Tracheal epithelial cell (primary cell): ENCODE results near the gene FAM149A. TPM values are rescaled to one million over a fixed set of nuclear protein-coding genes. Genes with fewer than 3 reads are reported as not detected.

Experiments used
- total RNA-seq: library from RNA; depleted of rRNA; stranded (reverse); fragments of >200 nt; gene quantifications from 2 replicates; pipeline ENCODE4 v1.2.1, GENCODE V29; 2014

Gene FAM149A
- 0.64 and 4.8 TPM in 2 replicates for total RNA-seq

DNA sequence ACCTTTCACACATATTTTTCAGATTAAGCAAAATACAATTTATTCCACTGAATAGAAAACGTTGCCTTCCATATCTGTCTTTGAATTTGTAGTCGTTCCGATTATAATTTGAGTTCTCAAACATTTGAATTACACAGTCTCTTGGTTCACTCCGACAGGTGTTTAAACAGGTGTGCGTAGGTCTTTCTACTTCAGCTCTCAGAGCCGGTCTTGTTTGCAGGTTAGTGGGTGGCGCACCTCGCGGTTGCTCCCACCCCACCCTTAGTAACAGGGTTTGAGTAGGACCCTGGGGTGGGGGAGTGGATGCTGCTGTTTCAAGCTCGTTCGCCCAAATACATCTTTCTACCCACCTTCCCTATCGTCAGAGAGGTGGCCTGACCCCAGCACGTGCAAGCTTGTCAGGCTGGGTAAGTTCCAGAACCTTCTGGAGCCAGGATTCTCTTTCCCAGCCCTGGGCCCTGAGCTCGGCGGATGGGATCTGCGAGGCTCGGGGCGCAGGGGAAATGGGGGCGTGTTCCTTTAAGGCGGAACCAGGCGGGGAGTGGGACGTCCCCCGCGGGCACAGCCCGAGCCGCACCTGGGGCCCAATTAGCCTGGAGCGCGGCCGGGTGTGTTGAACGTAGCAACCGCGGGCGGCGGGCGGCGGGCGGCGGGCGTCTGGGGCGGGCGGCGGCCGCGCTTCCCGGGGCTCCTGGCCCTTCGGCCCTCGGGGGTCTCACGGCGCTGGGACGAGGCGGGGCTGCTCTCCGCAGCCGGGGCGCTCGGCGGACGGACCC, at the start of gene FAM149A:
TSS of gene FAM149A (plus strand) at position 591 of the 776 bp plus-strand sequence.

DNA sequence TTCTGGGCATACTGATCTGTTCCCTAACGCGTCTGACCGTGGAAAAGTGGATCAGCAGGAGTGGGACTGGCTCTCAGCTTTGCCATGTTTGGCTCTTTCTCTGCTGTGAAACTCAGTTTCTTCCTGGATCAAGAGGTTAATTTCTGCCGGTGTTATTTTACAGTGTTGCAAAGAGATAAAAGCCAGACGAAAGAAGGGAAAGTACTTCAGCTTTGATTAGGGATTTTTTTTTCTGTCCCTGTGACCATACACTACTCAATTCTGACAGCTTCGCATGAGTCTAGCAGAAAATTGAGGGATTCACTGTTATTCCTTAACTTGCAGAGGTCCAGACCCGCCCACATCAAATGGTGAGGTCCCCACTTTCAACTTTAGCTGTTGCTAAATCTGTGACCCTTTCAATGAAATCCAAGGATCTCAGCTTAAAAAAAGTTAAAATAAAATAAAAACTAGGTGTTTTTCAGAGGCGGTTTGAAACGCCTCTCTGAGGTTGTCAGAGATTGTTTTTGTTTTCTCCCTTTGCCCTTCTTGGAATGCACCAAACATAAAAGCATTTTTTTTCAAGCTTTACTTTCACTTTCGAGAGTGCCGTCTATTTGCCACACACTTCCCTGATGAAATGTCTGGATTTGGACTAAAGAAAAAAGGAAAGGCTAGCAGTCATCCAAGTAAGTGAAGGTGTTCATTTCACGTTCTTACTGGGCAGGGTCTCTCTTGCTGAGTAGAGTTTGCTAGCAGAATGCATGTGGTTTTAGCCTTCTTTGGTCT, 35.7 kb upstream of the FAM149A start, which contains the start of gene TLR3:
TSS of gene TLR3 (plus strand) at position 576 of the 768 bp plus-strand sequence. CDS start 7,464 bp downstream, outside the sequence.

DNA sequence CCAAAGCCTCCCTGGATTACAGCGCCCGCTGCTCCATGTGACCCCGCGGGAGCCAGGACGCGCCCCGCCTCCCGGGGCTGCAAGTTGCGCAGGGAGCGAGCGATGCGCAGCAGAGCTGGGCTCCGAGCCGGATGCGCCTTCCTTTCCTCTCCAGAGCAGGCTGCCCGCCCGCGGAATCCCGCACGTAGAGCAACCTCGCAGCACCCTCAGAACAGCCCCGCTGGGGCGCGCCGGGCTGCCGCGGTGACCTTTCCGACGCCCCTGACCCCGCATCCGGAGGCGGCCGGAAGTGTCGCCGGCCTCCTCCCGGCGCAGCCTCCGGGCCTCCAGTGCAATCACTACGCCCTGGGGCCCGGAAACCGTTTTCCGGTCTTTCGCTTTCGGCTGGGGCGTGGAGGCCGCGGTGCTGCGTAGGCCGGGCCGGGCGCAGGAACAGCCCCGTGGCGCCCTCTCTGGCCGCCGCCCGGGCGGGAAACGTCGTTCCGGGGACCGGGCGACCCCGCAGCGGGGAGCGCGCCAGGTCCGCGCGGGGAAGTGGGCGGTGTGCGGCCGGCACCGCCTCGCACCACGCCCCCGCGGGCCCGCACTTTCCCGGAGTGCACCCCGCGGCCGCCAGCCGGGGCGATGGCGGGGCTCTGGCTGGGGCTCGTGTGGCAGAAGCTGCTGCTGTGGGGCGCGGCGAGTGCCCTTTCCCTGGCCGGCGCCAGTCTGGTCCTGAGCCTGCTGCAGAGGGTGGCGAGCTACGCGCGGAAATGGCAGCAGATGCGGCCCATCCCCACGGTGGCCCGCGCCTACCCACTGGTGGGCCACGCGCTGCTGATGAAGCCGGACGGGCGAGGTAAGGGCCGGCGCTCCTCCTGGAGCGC, 86.9 kb downstream of the FAM149A start, which contains the start of gene CYP4V2:
TSS of gene CYP4V2 (plus strand) at position 368 of the 866 bp plus-strand sequence. CDS start at position 625, 257 bp downstream.

Other genes with a start within 250 kb of the FAM149A start
- 0.43 and 1.7 TPM in 2 replicates for gene TLR3, start 35.5 kb upstream of the FAM149A start, total RNA-seq
- 6.8 and 7.0 TPM in 2 replicates for gene CYP4V2, start 86.9 kb downstream of the FAM149A start, total RNA-seq
- under 0.01 TPM in 1 of 2 replicates, not detected in the other for gene KLKB1, start 122.8 kb downstream of the FAM149A start, total RNA-seq
- not detected in 2 replicates for gene F11, start 161.5 kb downstream of the FAM149A start, total RNA-seq